GM23338 (cell line): Measurements from ENCODE around the gene NDST1. TPM values are rescaled to one million over a fixed set of nuclear protein-coding genes. Genes with fewer than 3 reads are reported as not detected.
A peak's percentile ranks its signal among the peaks of the same experiment; 100 is the strongest.

Experiments
- ATAC-seq: fragments of 200-7000 bp; cut with Tn5 transposase; 3 replicates; pipeline ENCODE4 v1.9.1; 2020
- DNase-seq: peaks from one replicate; pipeline ENCODE4 v3.0.0-alpha.2; 2015; ENCODE audit warnings: low spot score
- H2AFZ ChIP-seq: fragments of 200-600 bp; sonication (generic); 2 replicates; pipeline ENCODE4 v1.8.0; 2016; ENCODE audit warnings: antibody characterized with exemption, mild to moderate bottlenecking, moderate library complexity
- H3F3A ChIP-seq: fragments of 200-600 bp; sonication (generic); replicated peaks from 2 replicates; pipeline ENCODE4 v1.8.0; 2017; ENCODE audit warnings: antibody characterized with exemption, mixed run types, low read depth
- H3K27ac ChIP-seq: fragments of 200-600 bp; sonication (generic); 2 replicates; pipeline ENCODE4 v1.6.1; 2016; ENCODE audit warnings: low read depth
- H3K27me3 ChIP-seq: fragments of 200-600 bp; sonication (generic); 2 replicates; pipeline ENCODE4 v1.8.0; 2016; ENCODE audit warnings: mild to moderate bottlenecking, mixed run types, moderate library complexity; ENCODE audit not compliant: insufficient read depth
- H3K36me3 ChIP-seq: fragments of 200-600 bp; sonication (generic); 2 replicates; pipeline ENCODE4 v1.8.0; 2016; ENCODE audit warnings: mild to moderate bottlenecking; ENCODE audit not compliant: insufficient read depth
- H3K4me1 ChIP-seq: fragments of 200-600 bp; sonication (generic); 2 replicates; pipeline ENCODE4 v1.8.0; 2016; ENCODE audit warnings: mild to moderate bottlenecking, moderate library complexity; ENCODE audit not compliant: insufficient read depth
- H3K4me2 ChIP-seq: fragments of 200-600 bp; sonication (generic); 2 replicates; pipeline ENCODE4 v1.7.1; 2017; ENCODE audit warnings: mixed run types
- H3K4me3 ChIP-seq: fragments of 200-600 bp; sonication (generic); 2 replicates; pipeline ENCODE4 v1.6.1; 2016; ENCODE audit warnings: mixed run types
- H3K79me2 ChIP-seq: fragments of 200-600 bp; sonication (generic); replicated peaks from 2 replicates; pipeline ENCODE4 v1.8.0; 2017; ENCODE audit warnings: mild to moderate bottlenecking; ENCODE audit not compliant: insufficient read depth
- H3K9me2 ChIP-seq: fragments of 200-600 bp; sonication (generic); 2 replicates; pipeline ENCODE4 v1.8.0; 2017; ENCODE audit not compliant: insufficient read depth
- H4K20me1 ChIP-seq: fragments of 200-600 bp; sonication (generic); replicated peaks from 2 replicates; pipeline ENCODE4 v1.8.0; 2017; ENCODE audit warnings: mild to moderate bottlenecking; ENCODE audit not compliant: insufficient read depth
- H3K27ac Mint-ChIP-seq: 2 replicates; pipeline ENCODE4 v1.8.0; 2020; ENCODE audit warnings: inconsistent platforms, mild to moderate bottlenecking, moderate library complexity, mixed read lengths
- H3K27me3 Mint-ChIP-seq: 3 replicates; pipeline ENCODE4 v1.8.0; 2022; ENCODE audit warnings: low read depth, mild to moderate bottlenecking, moderate library complexity, mixed read lengths, inconsistent platforms; ENCODE audit not compliant: insufficient read depth, poor library complexity
- H3K36me3 Mint-ChIP-seq: 3 replicates; pipeline ENCODE4 v1.8.0; 2021; ENCODE audit warnings: low read depth, mild to moderate bottlenecking, inconsistent platforms, moderate library complexity, mixed read lengths
- H3K4me1 Mint-ChIP-seq: 3 replicates; pipeline ENCODE4 v1.8.0; 2020; ENCODE audit warnings: mild to moderate bottlenecking, inconsistent platforms, mixed read lengths
- H3K4me3 Mint-ChIP-seq: 3 replicates; pipeline ENCODE4 v1.8.0; 2021; ENCODE audit warnings: moderate library complexity, mild to moderate bottlenecking, inconsistent platforms, mixed read lengths
- H3K9me3 Mint-ChIP-seq: 3 replicates; pipeline ENCODE4 v1.8.0; 2020; ENCODE audit warnings: moderate library complexity, mild to moderate bottlenecking, inconsistent platforms, mixed read lengths
- CREB1 ChIP-seq: fragments of 250-450 bp; sonication (Bioruptor Pico); IDR thresholded peaks from 2 replicates; pipeline ENCODE4 v1.5.0; 2020; ENCODE audit warnings: low read depth, mild to moderate bottlenecking, moderate library complexity
- EZH2 ChIP-seq: fragments of 200-600 bp; sonication (generic); IDR thresholded peaks from one replicate; pipeline ENCODE4 v1.8.0; 2017; ENCODE audit warnings: antibody characterized with exemption, mild to moderate bottlenecking, low read depth; ENCODE audit not compliant: unreplicated experiment
- EZH2phosphoT487 ChIP-seq: fragments of 200-600 bp; sonication (generic); IDR thresholded peaks from one replicate; pipeline ENCODE4 v1.8.1; 2018; ENCODE audit warnings: antibody characterized with exemption; ENCODE audit not compliant: unreplicated experiment
- JUNB ChIP-seq: IDR thresholded peaks from one replicate; pipeline ENCODE4 v1.6.1; 2016; ENCODE audit warnings: antibody characterized with exemption; ENCODE audit not compliant: unreplicated experiment
- NANOG ChIP-seq: IDR thresholded peaks from 2 replicates; pipeline ENCODE4 v1.6.1; 2016; ENCODE audit warnings: antibody characterized with exemption, borderline replicate concordance
- POLR2AphosphoS5 ChIP-seq: IDR thresholded peaks from 2 replicates; pipeline ENCODE4 v1.6.1; 2016; ENCODE audit warnings: antibody characterized with exemption, low read depth
- STAT1 ChIP-seq: IDR thresholded peaks from one replicate; pipeline ENCODE4 v1.6.1; 2016; ENCODE audit warnings: antibody characterized with exemption; ENCODE audit not compliant: unreplicated experiment
- ZNF114 ChIP-seq: fragments of 250-450 bp; sonication (Bioruptor Pico); IDR thresholded peaks from 2 replicates; pipeline ENCODE4 v1.5.0; 2020; ENCODE audit warnings: mild to moderate bottlenecking, moderate library complexity
- ZNF331 ChIP-seq: fragments of 250-450 bp; sonication (Bioruptor Pico); IDR thresholded peaks from 2 replicates; pipeline ENCODE4 v1.5.0; 2020; ENCODE audit warnings: low read depth, mild to moderate bottlenecking, moderate library complexity
- polyA plus RNA-seq: library from polyadenylated mRNA; unstranded; fragments of >200 nt; fragmentation: Nextera tagmentation; extraction: Ambion mirVana; gene quantifications from 2 replicates; pipeline ENCODE4 v1.2.1, GENCODE V29; 2016
- total RNA-seq: library from RNA; depleted of rRNA; stranded (reverse); fragments of >200 nt; shearing (Covaris generic); gene quantifications from 2 replicates; pipeline ENCODE4 v1.2.3, GENCODE V29; 2014
- TF ChIP-seq, protein P1 (sequence below): IDR thresholded peaks from one replicate; pipeline ENCODE4 v1.6.1; 2018; ENCODE audit warnings: antibody characterized with exemption; ENCODE audit not compliant: unreplicated experiment
- TF ChIP-seq, protein P2 (sequence below): IDR thresholded peaks from 2 replicates; pipeline ENCODE4 v1.6.1; 2016; ENCODE audit warnings: antibody characterized with exemption
- TF ChIP-seq, protein P3 (sequence below): fragments of 250-450 bp; sonication (Bioruptor Pico); IDR thresholded peaks from 2 replicates; pipeline ENCODE4 v1.5.0; 2020; ENCODE audit warnings: mild to moderate bottlenecking, moderate library complexity
- TF ChIP-seq, protein P4 (sequence below), 2 experiments: fragments of 200-600 bp in 1 of 2; sonication (generic) in 1 of 2; conservative IDR thresholded peaks; 2 replicates each; pipeline versions ENCODE4 v1.5.1 to v1.6.1; 2016 to 2017; ENCODE audit warnings: antibody characterized with exemption in 2 of 2, low read depth in 2 of 2, mild to moderate bottlenecking in 2 of 2, moderate library complexity in 1 of 2

Gene NDST1
- total and polyA plus RNA-seq, 2 experiments from 2014 or later = 7.3 to 85.0 TPM

DNA sequence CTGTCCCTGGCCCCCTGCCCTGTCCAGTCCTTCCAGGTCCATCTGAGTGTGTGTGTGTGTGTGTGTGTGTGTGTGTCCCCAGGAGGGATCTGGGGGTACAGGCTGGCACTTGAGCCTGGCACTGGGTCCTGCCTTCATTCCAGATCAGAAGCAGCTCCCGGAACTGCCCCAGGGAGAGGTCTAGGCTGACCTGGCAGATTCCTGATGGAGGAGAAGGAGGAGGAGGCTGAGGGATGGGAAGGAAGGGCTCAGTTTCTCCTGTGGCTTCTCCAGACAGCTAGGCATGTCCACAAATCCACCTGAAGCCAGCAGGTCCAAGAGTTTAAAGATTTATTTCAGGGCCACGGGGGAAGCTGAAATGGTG, 328 bp downstream of the NDST1 start:
- H3K4me1 Mint-ChIP-seq = peaks cover 57% of the 10 kb centered on the region
- H3K36me3 Mint-ChIP-seq = no peaks in the 10 kb centered on the region
- H3K27me3 Mint-ChIP-seq = peaks cover 26% of the 10 kb centered on the region
- no peak for TF ChIP-seq ZNF114 (CRISPR knock-in tag)
- TF ChIP-seq, protein P1, sequence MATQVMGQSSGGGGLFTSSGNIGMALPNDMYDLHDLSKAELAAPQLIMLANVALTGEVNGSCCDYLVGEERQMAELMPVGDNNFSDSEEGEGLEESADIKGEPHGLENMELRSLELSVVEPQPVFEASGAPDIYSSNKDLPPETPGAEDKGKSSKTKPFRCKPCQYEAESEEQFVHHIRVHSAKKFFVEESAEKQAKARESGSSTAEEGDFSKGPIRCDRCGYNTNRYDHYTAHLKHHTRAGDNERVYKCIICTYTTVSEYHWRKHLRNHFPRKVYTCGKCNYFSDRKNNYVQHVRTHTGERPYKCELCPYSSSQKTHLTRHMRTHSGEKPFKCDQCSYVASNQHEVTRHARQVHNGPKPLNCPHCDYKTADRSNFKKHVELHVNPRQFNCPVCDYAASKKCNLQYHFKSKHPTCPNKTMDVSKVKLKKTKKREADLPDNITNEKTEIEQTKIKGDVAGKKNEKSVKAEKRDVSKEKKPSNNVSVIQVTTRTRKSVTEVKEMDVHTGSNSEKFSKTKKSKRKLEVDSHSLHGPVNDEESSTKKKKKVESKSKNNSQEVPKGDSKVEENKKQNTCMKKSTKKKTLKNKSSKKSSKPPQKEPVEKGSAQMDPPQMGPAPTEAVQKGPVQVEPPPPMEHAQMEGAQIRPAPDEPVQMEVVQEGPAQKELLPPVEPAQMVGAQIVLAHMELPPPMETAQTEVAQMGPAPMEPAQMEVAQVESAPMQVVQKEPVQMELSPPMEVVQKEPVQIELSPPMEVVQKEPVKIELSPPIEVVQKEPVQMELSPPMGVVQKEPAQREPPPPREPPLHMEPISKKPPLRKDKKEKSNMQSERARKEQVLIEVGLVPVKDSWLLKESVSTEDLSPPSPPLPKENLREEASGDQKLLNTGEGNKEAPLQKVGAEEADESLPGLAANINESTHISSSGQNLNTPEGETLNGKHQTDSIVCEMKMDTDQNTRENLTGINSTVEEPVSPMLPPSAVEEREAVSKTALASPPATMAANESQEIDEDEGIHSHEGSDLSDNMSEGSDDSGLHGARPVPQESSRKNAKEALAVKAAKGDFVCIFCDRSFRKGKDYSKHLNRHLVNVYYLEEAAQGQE = no peak
- TF ChIP-seq NANOG = no peak
- TF ChIP-seq JUNB = no peak
- no peak for TF ChIP-seq ZNF331 (CRISPR knock-in tag)
- TF ChIP-seq CREB1 (CRISPR knock-in tag) = no peak
- TF ChIP-seq, protein P2, sequence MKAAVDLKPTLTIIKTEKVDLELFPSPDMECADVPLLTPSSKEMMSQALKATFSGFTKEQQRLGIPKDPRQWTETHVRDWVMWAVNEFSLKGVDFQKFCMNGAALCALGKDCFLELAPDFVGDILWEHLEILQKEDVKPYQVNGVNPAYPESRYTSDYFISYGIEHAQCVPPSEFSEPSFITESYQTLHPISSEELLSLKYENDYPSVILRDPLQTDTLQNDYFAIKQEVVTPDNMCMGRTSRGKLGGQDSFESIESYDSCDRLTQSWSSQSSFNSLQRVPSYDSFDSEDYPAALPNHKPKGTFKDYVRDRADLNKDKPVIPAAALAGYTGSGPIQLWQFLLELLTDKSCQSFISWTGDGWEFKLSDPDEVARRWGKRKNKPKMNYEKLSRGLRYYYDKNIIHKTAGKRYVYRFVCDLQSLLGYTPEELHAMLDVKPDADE = no peak
- TF ChIP-seq STAT1 = no peak
- TF ChIP-seq, protein P3, sequence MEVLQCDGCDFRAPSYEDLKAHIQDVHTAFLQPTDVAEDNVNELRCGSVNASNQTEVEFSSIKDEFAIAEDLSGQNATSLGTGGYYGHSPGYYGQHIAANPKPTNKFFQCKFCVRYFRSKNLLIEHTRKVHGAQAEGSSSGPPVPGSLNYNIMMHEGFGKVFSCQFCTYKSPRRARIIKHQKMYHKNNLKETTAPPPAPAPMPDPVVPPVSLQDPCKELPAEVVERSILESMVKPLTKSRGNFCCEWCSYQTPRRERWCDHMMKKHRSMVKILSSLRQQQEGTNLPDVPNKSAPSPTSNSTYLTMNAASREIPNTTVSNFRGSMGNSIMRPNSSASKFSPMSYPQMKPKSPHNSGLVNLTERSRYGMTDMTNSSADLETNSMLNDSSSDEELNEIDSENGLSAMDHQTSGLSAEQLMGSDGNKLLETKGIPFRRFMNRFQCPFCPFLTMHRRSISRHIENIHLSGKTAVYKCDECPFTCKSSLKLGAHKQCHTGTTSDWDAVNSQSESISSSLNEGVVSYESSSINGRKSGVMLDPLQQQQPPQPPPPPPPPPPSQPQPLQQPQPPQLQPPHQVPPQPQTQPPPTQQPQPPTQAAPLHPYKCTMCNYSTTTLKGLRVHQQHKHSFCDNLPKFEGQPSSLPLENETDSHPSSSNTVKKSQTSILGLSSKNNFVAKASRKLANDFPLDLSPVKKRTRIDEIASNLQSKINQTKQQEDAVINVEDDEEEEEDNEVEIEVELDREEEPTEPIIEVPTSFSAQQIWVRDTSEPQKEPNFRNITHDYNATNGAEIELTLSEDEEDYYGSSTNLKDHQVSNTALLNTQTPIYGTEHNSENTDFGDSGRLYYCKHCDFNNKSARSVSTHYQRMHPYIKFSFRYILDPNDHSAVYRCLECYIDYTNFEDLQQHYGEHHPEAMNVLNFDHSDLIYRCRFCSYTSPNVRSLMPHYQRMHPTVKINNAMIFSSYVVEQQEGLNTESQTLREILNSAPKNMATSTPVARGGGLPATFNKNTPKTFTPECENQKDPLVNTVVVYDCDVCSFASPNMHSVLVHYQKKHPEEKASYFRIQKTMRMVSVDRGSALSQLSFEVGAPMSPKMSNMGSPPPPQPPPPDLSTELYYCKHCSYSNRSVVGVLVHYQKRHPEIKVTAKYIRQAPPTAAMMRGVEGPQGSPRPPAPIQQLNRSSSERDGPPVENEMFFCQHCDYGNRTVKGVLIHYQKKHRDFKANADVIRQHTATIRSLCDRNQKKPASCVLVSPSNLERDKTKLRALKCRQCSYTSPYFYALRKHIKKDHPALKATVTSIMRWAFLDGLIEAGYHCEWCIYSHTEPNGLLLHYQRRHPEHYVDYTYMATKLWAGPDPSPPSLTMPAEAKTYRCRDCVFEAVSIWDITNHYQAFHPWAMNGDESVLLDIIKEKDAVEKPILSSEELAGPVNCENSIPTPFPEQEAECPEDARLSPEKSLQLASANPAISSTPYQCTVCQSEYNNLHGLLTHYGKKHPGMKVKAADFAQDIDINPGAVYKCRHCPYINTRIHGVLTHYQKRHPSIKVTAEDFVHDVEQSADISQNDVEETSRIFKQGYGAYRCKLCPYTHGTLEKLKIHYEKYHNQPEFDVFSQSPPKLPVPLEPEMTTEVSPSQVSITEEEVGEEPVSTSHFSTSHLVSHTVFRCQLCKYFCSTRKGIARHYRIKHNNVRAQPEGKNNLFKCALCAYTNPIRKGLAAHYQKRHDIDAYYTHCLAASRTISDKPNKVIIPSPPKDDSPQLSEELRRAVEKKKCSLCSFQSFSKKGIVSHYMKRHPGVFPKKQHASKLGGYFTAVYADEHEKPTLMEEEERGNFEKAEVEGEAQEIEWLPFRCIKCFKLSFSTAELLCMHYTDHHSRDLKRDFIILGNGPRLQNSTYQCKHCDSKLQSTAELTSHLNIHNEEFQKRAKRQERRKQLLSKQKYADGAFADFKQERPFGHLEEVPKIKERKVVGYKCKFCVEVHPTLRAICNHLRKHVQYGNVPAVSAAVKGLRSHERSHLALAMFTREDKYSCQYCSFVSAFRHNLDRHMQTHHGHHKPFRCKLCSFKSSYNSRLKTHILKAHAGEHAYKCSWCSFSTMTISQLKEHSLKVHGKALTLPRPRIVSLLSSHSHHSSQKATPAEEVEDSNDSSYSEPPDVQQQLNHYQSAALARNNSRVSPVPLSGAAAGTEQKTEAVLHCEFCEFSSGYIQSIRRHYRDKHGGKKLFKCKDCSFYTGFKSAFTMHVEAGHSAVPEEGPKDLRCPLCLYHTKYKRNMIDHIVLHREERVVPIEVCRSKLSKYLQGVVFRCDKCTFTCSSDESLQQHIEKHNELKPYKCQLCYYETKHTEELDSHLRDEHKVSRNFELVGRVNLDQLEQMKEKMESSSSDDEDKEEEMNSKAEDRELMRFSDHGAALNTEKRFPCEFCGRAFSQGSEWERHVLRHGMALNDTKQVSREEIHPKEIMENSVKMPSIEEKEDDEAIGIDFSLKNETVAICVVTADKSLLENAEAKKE (CRISPR knock-in tag) = no peak
- no peak for TF ChIP-seq EZH2phosphoT487
- TF ChIP-seq EZH2 = no peak
- no peak for TF ChIP-seq POLR2AphosphoS5
- TF ChIP-seq, protein P4, sequence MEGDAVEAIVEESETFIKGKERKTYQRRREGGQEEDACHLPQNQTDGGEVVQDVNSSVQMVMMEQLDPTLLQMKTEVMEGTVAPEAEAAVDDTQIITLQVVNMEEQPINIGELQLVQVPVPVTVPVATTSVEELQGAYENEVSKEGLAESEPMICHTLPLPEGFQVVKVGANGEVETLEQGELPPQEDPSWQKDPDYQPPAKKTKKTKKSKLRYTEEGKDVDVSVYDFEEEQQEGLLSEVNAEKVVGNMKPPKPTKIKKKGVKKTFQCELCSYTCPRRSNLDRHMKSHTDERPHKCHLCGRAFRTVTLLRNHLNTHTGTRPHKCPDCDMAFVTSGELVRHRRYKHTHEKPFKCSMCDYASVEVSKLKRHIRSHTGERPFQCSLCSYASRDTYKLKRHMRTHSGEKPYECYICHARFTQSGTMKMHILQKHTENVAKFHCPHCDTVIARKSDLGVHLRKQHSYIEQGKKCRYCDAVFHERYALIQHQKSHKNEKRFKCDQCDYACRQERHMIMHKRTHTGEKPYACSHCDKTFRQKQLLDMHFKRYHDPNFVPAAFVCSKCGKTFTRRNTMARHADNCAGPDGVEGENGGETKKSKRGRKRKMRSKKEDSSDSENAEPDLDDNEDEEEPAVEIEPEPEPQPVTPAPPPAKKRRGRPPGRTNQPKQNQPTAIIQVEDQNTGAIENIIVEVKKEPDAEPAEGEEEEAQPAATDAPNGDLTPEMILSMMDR (conservative IDR thresholded peaks at IDR 0.05; ENCODE audit: low read depth in 2 of 2) = no peak
- H3K4me1 ChIP-seq = peaks cover 31% of the 10 kb centered on the region
- H4K20me1 ChIP-seq = peaks cover 9% of the 10 kb centered on the region; the same call in 1 of the 2 replicates
- 0 out of 2 replicates have a peak, but pooled peaks cover 4% of the 10 kb centered on the region for H3F3A ChIP-seq
- H3K27me3 ChIP-seq = no peaks in the 10 kb centered on the region
- H3K4me3 Mint-ChIP-seq = no peak overlapping the region
- no peak overlapping the region for H3K4me3 ChIP-seq
- H3K79me2 ChIP-seq = peaks cover 94% of the 10 kb centered on the region
- ATAC-seq (no peak), DNase-seq (no peak)
- H3K9me2 ChIP-seq = no peaks in the 10 kb centered on the region
- no peak overlapping the region for H2AFZ ChIP-seq
- H3K9me3 Mint-ChIP-seq = no peaks in the 10 kb centered on the region
- H3K27ac ChIP-seq = no peak overlapping the region
- peak overlapping the region; percentile 82 for H3K27ac Mint-ChIP-seq
- no peaks in the 10 kb centered on the region for H3K36me3 ChIP-seq
- no peak overlapping the region for H3K4me2 ChIP-seq
